CD4-positive, alpha-beta T cell treated with Interleukin-17A for 4 hours (primary cell): ENCODE data around the gene WDPCP.
"Not testable (repeated sequence)": the region's sequence is repeated elsewhere in the genome, so short reads cannot be mapped to it uniquely, and the experiment has no call there.

Experiments
- DNase-seq: peaks from one replicate; pipeline ENCODE4 v3.0.0-alpha.2; 2020; ENCODE audit warnings: mixed read lengths

WDPCP gene

GRCh38 chr2:63588385-63589147 lies at the start of gene WDPCP, which contains the start of gene MDH1:
Gene WDPCP (minus strand): TSS chr2:63588477. CDS start chr2:63588271, 206 bp downstream.
Gene MDH1 (plus strand): TSS chr2:63588963. CDS start chr2:63589044, 81 bp downstream.
- peak; percentile 93 for DNase-seq

- no peak for DNase-seq
Measured at GRCh38 chr2:63632382-63632781, 44.1 kb upstream of the WDPCP start.

- DNase-seq: no peak
Measured at GRCh38 chr2:63631501-63631900, 43.2 kb upstream of the WDPCP start.

- no peak for DNase-seq
Measured at GRCh38 chr2:63628403-63628942, 40.2 kb upstream of the WDPCP start.

- no peak for DNase-seq
Measured at GRCh38 chr2:63627866-63628265, 39.6 kb upstream of the WDPCP start.

GRCh38 chr2:63623763-63624162 lies 35.5 kb upstream of the WDPCP start:
- not testable (repeated sequence) for DNase-seq

GRCh38 chr2:63622751-63623150 lies 34.5 kb upstream of the WDPCP start:
- no peak for DNase-seq

GRCh38 chr2:63619328-63619727 lies 31.1 kb upstream of the WDPCP start:
- DNase-seq: no peak

- no peak for DNase-seq
Measured at GRCh38 chr2:63617366-63617765, 29.1 kb upstream of the WDPCP start.

DNA sequence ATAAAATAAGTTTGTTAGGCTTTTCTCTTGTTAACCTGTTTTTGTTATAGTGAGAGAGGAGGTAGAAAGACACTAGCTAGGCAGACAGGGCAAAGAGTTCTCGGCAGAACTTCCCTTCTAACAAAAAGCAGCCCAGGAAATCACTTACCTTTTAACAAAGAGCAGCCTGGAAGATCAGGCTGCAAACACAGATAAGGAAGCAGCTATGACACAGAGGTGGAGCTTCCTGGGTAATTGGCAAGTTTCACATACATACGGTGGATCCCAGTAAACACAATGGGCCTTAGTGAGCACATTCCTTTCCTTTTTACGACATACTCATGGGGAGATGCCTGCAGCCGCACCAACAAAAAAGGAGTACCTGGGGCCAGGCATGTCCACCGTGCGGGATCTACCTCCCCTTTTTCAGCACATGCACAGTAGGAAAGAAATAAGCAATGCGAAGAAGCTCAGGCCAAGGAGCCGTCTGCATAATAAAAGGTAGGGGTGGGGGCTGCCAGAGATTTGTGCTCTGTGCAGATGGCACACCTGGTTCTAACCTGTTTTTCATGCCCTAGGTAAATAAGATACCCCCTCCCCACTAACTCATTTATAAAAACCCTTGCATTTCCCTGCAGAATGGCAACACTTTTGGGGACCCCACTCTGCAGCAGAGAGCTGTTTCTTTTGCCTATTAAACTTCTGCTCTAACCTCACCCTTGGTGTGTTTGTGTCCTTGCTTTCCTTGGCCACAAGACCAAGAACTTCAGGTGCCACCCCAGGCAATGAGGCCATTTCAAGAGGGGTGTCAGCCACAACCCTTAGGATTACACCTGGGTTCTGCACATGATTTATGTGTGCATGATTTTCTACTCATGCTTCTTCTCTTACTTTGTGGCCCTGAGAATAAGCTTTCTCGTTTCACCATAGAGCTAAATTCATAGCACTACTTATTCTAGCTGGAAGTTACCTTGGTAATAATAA lies 27.0 kb upstream of the WDPCP start:
- no peak for DNase-seq

- DNase-seq: no peak
Measured at GRCh38 chr2:63614448-63614968, 26.2 kb upstream of the WDPCP start.

GRCh38 chr2:63613391-63613901 lies 25.2 kb upstream of the WDPCP start:
- no peak for DNase-seq

DNA sequence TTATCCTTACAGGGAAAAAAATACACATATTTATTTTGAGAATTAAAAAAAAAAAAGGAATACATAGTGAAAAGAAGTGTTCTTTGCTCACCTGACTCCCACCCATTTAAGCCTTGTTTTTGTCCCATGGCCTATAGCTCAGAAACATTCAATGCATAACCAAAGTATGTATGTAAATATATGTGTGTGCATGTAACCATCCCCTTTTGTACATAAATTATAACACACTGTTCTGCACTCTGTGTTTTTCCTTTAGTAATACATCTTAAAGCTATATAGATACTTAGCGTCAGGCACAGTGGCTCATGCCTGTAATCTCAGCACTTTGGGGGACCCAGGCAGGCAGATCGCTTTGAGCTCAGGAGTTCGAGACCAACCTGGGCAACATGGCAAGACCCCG lies 22.2 kb upstream of the WDPCP start:
- DNase-seq: no peak

- not testable (repeated sequence) for DNase-seq
Measured at GRCh38 chr2:63608865-63609264, 20.6 kb upstream of the WDPCP start.

GRCh38 chr2:63604666-63605065 lies 16.4 kb upstream of the WDPCP start:
- no peak for DNase-seq

DNA sequence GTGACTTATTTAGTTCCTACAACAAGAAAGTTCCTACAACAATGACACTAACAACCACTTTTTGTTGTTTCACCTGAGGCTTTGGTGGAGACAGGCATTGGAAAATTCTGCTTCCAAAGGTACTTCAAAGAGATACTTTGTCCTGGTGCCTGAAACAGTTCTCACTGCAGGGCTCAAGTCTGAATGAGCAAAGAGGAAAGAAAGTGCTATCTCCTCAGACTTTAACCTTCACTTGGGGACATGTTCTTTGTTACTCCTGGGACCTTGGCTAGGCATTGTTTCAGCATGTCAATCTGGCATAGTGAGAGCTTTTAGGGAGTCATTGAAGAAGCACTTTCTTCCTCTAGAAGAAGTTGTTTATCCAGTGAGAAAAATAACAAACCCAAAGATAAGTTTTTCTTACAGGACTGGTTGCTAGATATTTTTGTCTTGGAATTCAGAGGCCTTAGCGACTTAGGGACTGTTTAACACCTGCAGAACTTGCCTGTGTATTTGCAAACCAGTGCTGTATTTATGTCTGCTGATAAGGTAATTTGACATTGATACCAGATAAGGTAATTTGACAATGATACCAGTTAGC lies 12.7 kb upstream of the WDPCP start:
- no peak for DNase-seq

- no peak for DNase-seq
Measured at GRCh38 chr2:63598981-63599380, 10.7 kb upstream of the WDPCP start.

GRCh38 chr2:63596401-63596883 lies 8.2 kb upstream of the WDPCP start:
- no peak for DNase-seq

- no peak for DNase-seq
Measured at GRCh38 chr2:63594660-63595059, 6.4 kb upstream of the WDPCP start.

DNA sequence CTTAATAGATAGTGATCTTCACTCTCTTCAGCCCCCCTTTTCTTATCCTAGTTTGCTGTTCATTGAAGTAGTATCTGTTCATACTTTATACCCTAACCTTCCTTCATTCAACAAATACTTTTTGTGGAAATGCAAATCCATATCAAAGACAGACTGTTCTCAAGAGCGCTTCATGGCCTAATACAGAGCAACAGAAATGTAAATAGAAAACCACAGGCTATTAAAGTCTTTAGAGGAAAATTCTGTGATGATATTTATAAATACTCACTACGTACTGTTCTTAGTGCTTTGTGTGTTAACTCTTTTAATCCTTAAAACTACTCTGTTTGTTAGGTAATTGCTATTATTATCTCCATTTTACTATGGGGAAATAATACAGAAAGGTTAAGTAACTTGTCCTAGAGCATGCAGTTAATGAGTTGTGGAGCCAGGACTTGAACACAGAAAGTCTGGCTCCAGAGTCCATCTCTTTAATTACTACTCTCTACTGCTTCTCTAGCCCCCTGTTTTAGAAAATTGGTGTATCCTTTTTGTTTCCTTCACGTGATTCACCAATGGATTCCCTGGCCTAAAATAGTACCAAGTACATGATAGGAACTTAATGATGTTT lies 3.4 kb upstream of the WDPCP start:
- no peak for DNase-seq

GRCh38 chr2:63590626-63591408 lies 2.5 kb upstream of the WDPCP start:
- no peak for DNase-seq
